DMS79 (cell line): ENCODE measurements around the gene SLC6A2.
"Not testable (repeated sequence)": the region's sequence is repeated elsewhere in the genome, so short reads cannot be mapped to it uniquely, and the experiment has no call there.

Experiments
- DNase-seq: peaks from one replicate; lab custom pipeline; 2025; lab: John Stamatoyannopoulos, UW

The SLC6A2 gene

DNA sequence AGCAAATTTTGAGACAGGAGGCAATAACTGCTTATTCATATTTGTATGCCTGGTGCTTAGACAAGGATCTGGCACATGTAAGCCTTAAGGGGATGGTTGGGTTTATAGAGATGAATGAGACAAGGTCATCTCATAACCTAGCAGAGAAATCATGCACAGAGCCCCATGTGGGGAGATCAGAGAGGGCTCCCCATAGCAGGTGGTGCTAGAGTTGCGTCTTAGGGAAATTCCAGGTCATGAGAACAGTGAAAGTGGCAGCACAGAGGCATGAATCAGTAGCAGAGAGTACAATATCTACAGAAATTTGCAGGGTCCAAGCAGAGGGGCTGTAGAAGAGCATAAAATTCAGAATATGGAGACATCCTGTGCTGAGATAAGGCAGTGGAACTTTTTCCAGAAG is 57.3 kb downstream of the SLC6A2 start:
- DNase-seq, result no peak

DNA sequence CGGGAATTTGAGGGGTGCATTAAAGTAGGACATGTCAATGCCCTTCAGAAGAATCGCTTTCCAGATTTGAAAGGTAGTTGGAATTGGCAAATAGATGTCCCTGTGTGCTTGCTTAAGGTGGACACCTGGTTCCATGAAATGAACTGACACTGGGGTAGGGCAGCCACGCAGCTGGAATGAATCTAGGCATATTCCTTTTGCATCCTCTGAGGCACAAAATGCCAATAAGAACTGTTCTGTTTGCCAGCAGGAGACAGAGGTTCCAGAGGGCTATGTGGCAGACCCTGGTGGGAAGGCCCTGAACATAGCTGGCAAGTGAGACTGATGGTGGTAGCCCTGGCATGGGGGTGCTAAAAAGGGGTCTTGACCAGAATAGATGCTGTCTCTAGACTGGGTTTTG is 61.5 kb downstream of the SLC6A2 start:
- no peak for DNase-seq

DNA sequence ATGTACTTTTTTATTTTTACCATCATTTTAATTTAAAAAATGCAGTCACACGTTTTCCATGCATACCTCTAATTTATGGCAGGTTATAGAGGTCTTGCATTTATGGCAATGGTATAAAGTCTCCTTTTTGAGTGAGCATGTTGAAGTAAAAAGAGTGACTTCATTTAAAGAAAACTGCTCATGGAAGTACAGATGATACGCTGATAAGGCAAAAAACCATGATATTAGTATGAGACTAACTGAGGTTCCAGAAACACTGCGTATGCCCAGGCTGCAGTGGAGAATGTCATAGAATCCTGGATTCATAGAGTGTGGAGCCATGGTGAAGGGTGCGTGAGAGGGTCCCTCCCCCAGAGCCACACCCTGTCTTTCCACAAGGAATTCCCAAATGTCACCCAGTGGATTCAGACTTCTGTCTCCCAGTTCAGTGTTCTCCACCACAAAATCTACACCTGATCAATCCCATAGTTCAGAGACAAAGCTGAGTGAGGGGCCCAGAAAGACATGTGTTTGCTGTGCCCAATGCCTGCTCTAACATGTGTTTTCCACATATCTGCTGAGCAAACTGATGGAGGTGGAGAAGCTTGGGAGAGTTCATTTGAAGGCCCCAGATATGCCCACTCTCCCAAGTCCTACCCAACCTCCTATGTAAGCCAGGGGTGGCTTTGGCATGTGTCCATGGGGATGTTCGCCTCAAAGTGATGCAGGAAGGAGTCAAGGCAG is 69.4 kb downstream of the SLC6A2 start:
- DNase-seq, result no peak

DNA sequence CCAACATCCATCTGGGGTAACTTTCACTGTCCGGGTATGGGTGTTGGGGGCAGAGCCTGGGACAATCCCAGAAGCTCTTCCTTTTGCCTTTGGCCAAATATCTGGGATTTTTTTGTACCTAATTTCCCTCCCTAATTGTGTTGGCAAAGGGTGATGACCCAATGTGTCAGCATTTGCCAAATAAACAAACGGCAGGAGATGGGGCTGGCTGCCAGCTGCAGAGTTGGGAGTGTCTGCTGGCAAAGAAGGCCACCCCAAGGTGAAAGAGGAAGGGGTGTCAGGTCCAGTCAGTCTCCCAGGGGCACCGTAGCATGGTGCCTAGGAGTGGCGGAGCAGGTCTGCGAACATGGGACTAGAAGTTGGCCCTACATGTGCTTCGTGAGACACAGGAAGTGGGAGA is 73.0 kb downstream of the SLC6A2 start:
- DNase-seq, result no peak

DNA sequence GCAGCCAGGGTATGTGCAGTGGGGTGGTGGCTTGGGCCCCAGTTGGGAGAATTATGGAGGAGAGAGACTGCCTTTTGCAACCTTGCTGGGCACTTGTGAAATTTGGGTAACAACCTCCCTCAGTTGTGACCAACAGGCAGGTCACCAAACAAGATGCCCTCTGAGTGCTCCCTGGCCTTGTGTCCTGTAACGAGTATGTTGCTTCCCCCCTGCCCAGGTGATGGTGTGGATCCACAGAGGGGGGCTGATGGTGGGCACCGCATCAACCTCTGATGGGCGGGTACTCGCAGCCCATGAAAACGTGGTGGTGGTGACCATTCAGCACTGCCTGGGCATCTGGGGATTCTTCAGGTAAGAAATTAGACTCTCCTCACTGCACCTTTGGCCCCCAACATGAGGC is 74.3 kb downstream of the SLC6A2 start:
- DNase-seq, result no peak

DNA sequence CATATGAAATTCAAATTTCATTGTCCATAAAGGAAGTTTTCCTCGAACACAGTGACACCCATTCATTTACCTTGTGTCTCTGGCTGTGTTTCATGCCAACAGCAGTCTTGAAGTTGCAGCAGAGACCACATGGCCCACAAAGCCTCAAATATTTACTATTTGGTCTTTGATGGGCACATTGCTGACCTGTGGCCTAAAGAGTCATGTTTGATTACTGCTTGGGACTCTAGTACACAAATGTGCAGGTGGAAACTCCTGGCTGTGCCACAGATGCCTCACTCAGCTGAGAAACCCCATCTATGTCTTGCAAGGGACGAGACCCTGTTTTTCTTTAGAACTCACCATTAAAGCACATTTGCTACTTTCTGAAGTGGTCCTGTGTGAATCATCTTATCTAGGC is 76.7 kb downstream of the SLC6A2 start:
- DNase-seq, result no peak

DNA sequence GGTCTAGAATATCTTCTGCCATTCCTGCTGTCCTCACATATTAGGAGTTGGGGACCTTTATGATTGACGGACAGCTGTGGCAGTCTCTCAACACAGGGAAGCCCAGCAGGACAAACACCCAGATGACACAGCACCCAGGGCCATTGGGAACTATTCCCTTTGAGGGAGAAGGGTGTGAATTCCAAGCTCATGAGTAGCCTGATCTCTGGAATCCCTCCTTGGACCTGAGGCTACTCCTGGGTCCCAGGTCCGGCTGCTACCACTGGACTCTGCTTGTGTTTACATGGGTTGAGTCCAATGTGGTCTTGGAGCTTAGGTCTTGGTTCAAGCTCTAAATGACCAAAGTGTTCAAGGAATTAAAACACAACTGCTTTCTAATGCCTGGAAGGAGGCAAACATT is 78.9 kb downstream of the SLC6A2 start:
- no peak for DNase-seq

DNA sequence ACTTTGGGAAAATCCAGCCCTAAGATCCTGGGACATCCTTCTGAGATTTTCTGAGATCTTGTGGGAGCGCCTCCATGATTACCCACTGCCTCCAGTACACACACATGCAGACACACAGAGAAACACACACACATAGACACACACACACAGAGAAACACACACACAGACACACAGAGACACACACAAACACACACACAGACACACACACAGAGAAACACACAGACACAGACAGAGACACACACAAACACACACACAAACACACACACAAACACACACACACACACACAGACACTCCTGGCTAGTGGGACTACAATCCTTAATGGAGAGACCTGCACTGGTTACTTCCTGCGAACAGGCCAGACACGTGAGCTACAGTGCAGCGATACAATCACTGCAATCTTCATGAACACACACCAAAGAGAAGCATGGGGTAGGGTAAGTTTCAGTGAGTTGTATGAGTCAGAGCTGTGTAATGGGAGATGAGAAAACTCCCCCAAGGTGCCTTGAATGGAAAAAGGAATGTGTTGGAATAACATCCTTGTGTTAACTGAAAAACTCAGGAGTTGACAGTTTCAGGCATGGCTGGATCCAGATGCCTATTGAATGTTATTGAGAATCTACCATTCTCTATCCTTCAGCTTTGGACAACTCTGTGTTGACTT is 79.5 kb downstream of the SLC6A2 start:
- no peak for DNase-seq

DNA sequence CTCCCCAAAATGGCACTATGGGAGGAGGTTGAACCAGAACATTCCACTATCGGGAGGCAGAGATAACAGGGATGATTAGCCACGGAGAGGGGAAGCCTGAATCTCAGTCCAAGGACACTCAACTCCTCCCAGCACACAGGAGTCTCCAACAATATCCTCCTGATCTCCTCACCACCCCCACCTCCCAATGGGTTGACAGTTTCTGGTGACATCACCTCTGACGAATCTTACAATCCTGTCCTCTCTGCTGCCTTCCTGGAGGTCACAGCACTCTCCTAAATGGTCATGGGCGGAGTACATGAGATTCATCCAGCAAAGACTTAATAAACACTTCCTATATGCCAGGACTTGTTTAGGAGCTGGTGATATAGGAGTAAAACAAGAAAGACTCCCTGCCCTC is 80.9 kb downstream of the SLC6A2 start:
- no peak for DNase-seq

DNA sequence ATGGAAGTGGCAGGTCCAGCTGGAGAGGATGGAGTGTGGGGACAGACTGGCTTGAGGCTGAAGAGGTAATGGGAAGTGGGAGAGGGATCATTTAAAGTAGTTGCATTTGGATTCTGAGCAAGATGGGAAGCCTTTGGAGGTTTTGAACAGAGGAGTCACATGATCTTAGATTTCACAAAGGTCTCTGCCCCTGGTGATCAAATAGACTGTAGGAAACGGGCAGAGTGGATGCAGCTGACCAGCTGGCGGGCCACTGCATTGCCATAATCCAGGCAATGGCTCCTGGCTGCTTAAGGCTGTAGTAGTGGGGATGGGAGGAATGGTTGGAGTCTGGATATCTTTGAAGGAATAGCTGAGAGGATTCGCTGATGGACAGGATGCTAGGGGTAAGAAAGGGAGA is 81.5 kb downstream of the SLC6A2 start:
- DNase-seq, result no peak

DNA sequence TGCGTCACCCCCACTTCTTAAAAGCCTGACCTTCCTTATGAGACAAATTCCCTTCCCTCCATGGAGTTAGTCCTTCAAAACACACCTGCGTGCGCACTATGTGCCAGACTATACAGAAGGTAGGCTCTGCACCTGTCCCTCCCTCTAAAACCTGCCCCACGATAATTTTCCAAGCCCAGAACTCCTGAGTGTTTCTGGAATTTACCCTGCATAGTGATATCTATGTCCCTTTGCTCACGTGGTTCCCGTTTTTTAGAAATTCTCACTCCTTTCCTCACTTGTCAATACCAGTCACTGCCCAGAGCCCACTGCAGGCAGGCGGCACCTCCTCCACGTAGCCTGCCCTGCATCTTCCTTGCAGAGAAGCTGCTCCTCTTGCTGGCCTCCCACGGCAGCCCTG is 82.2 kb downstream of the SLC6A2 start:
- DNase-seq, result no peak

DNA sequence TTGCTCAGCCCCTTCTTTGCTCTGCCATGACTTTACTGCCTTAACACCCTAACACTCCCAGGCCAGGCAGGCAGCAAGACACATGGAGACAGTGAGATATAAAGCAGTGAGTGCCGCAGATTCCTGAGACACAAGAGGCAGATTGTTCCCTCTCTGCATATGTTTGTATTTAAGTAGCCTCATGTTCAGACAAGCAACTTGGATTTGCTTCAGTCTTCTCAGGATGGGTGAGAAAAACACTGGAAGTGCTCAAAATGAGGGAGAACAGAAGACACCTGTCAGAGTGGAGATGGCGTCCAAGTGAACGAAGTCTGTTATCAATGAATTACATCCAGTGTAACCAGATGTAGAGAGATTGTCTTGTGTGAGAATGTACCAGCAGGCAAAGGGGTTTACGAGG is 90.3 kb downstream of the SLC6A2 start:
- no peak for DNase-seq

DNA sequence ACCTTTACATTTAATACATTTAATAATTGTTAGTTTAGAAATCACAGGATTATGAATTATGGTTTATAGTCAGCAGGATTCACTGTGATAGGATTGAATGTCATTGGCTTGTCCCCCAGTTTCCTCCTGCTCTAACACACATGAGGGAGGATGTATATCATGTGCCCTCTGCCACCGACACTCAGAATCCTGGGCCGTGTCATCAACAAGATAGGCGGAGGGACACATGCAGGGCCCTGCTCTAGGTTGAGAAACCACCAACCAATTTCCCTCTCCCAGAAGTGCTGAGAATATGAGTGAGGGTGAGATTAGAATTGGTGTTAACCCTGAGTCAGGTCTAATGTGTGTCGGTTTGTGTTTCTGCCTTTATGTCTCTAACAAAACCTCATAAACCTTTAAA is 92.0 kb downstream of the SLC6A2 start:
- DNase-seq, result no peak

DNA sequence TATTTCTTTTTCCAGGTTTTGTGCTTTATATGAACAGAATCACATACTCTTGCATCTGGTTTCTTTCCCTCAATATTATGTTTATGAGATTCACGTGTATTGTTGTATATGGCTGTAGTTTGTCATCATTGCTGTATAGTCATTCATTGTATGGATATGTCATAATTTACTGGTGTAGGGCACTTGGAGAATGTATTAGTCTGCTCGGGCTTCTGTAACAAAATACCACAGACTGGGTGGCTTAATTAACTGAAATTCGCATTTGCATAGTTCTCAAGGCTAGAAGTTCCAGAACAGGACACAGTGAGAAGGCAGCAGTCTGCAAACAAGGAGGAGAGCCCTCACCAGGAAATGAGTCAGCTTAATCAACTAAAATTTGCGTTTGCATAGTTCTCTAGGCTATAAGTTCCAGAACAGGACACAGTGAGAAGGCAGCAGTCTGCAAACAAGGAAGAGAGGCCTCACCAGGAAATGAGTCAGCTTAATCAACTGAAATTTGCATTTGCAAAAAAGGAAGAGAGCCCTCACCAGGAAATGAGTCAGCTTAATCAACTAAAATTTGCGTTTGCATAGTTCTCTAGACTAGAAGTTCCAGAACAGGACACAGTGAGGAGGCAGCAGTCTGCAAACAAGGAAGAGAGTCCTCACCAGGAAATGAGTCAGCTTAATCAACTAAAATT is 96.8 kb downstream of the SLC6A2 start:
- DNase-seq, result not testable (repeated sequence)

DNA sequence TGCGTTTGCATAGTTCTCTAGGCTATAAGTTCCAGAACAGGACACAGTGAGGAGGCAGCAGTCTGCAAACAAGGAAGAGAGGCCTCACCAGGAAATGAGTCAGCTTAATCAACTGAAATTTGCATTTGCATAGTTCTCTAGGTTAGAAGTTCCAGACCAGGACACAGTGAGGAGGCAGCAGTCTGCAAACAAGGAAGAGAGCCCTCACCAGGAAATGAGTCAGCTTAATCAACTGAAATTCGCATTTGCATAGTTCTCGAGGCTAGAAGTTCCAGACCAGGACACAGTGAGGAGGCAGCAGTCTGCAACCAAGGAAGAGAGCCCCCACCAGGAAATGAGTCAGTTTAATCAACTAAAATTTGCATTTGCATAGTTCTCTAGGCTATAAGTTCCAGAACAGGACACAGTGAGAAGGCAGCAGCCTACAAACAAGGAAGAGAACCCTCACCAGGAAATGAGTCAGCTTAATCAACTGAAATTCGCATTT is 97.4 kb downstream of the SLC6A2 start:
- not testable (repeated sequence) for DNase-seq
